Measurements from ENCODE around the gene ILF2. TPM values are rescaled to one million over a fixed set of nuclear protein-coding genes. Genes with fewer than 3 reads are reported as not detected.

Gene ILF2
- total RNA-seq, 1 donor from 2014 or later, result 185 TPM

DNA sequence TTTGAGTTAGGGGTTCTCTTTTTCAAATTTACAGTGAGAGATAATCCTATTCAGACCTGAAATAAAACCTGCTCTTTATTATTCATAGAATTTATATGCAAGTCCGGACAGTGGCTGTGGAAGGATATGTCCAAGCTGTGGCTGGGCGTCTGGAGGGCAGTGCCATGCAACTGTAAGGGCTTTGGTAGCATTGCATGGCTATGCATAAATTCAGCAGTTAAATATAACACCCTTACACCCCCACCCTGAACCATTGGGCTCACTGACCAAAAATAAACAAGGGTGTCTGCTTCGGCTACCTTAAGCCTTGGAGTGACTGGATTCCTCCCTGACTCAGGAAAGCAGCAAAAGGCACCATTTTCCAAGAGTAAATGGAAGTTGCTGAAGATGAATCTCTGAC, 31.5 kb downstream of the ILF2 start:
- H3K9ac ChIP-seq (ENCODE audit: low read length), result no peak overlapping the region
- H3K27ac ChIP-seq (ENCODE audit: low read depth, low read length), result no peak overlapping the region
- H3K4me1 ChIP-seq (ENCODE audit: insufficient read depth, low read length), result no peaks in the 10 kb centered on the region
- TF ChIP-seq, protein P1, sequence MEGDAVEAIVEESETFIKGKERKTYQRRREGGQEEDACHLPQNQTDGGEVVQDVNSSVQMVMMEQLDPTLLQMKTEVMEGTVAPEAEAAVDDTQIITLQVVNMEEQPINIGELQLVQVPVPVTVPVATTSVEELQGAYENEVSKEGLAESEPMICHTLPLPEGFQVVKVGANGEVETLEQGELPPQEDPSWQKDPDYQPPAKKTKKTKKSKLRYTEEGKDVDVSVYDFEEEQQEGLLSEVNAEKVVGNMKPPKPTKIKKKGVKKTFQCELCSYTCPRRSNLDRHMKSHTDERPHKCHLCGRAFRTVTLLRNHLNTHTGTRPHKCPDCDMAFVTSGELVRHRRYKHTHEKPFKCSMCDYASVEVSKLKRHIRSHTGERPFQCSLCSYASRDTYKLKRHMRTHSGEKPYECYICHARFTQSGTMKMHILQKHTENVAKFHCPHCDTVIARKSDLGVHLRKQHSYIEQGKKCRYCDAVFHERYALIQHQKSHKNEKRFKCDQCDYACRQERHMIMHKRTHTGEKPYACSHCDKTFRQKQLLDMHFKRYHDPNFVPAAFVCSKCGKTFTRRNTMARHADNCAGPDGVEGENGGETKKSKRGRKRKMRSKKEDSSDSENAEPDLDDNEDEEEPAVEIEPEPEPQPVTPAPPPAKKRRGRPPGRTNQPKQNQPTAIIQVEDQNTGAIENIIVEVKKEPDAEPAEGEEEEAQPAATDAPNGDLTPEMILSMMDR (IDR thresholded peaks at IDR 0.05; ENCODE audit: insufficient read depth, low read depth, low read length), result no peak
- no peak for TF ChIP-seq EZH2 (IDR thresholded peaks at IDR 0.05; ENCODE audit: insufficient read depth, low read length)
- Mint-ChIP-seq H3K4me3 (ENCODE audit: unreplicated experiment) (no peak overlapping the region), H3K9me3 (ENCODE audit: unreplicated experiment) (peaks cover 2% of the 10 kb centered on the region), H3K36me3 (ENCODE audit: low read depth, unreplicated experiment) (peaks cover 20% of the 10 kb centered on the region), H3K27ac (ENCODE audit: unreplicated experiment) (no peak overlapping the region), H3K4me1 (ENCODE audit: low read depth, unreplicated experiment) (no peaks in the 10 kb centered on the region), H3K27me3 (ENCODE audit: low read depth, unreplicated experiment) (no peaks in the 10 kb centered on the region)
- FAIRE-seq (no peak), DNase-seq (ENCODE audit: low read depth) (no peak)
- no peaks in the 10 kb centered on the region for H3K9me3 ChIP-seq (ENCODE audit: insufficient read depth, low read depth, low read length)
- H3K4me3 ChIP-seq (ENCODE audit: insufficient read depth, low read depth, low read length), result no peak overlapping the region
- peaks cover 69% of the 10 kb centered on the region for H4K20me1 ChIP-seq (ENCODE audit: insufficient read depth, low read length)
- H2AFZ ChIP-seq (ENCODE audit: low read depth, low read length), result no peak overlapping the region
- H3K79me2 ChIP-seq (ENCODE audit: insufficient read depth, low read length), result peaks cover 91% of the 10 kb centered on the region
- peaks cover 70% of the 10 kb centered on the region for H3K36me3 ChIP-seq (ENCODE audit: insufficient read depth, low read length)
- no peak overlapping the region for H3K4me2 ChIP-seq (ENCODE audit: low read length)
- H3K27me3 ChIP-seq (ENCODE audit: insufficient read depth, low read length), result no peaks in the 10 kb centered on the region

DNA sequence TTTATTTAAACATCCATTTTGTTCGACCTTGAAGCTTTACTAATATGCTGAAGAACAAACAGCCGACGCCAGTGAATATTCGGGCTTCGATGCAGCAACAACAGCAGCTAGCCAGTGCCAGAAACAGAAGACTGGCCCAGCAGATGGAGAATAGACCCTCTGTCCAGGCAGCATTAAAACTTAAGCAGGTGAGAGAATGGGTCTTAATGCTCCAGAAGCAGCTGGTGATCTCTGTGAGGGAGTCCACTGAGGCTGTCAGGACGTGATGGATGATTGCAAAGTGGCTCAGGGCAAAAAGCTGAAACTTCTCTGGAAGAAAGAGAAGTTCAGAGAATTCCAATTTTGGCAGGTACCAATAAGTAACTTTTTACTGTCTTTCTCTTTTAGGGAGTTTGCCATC, 32.5 kb downstream of the ILF2 start:
- no peak for TF ChIP-seq EZH2 (IDR thresholded peaks at IDR 0.05; ENCODE audit: insufficient read depth, low read length)
- TF ChIP-seq, protein P1 (IDR thresholded peaks at IDR 0.05; ENCODE audit: insufficient read depth, low read depth, low read length), result no peak
- no peak for FAIRE-seq
- no peak for DNase-seq (ENCODE audit: low read depth)
- Mint-ChIP-seq H3K4me3 (ENCODE audit: unreplicated experiment) (no peak overlapping the region), H3K9me3 (ENCODE audit: unreplicated experiment) (peaks cover 2% of the 10 kb centered on the region), H3K36me3 (ENCODE audit: low read depth, unreplicated experiment) (peaks cover 16% of the 10 kb centered on the region), H3K27ac (ENCODE audit: unreplicated experiment) (no peak overlapping the region), H3K27me3 (ENCODE audit: low read depth, unreplicated experiment) (no peaks in the 10 kb centered on the region), H3K4me1 (ENCODE audit: low read depth, unreplicated experiment) (peaks cover under 1% of the 10 kb centered on the region)
- Histone ChIP-seq H3K9me3 (ENCODE audit: insufficient read depth, low read depth, low read length) (no peaks in the 10 kb centered on the region), H3K79me2 (ENCODE audit: insufficient read depth, low read length) (peaks cover 84% of the 10 kb centered on the region), H3K4me1 (ENCODE audit: insufficient read depth, low read length) (peaks cover 3% of the 10 kb centered on the region), H3K9ac (ENCODE audit: low read length) (no peak overlapping the region), H3K4me2 (ENCODE audit: low read length) (no peak overlapping the region), H2AFZ (ENCODE audit: low read depth, low read length) (no peak overlapping the region), H3K27me3 (ENCODE audit: insufficient read depth, low read length) (no peaks in the 10 kb centered on the region), H4K20me1 (ENCODE audit: insufficient read depth, low read length) (peaks cover 59% of the 10 kb centered on the region), H3K36me3 (ENCODE audit: insufficient read depth, low read length) (peaks cover 60% of the 10 kb centered on the region), H3K27ac (ENCODE audit: low read depth, low read length) (no peak overlapping the region), H3K4me3 (ENCODE audit: insufficient read depth, low read depth, low read length) (no peak overlapping the region)

GRCh38 chr1:153636312-153636711, 34.5 kb downstream of the ILF2 start:
- no peak for TF ChIP-seq EZH2 (IDR thresholded peaks at IDR 0.05; ENCODE audit: insufficient read depth, low read length)
- TF ChIP-seq, protein P1 (IDR thresholded peaks at IDR 0.05; ENCODE audit: insufficient read depth, low read depth, low read length), result no peak
- Mint-ChIP-seq H3K4me1 (ENCODE audit: low read depth, unreplicated experiment) (peaks cover 3% of the 10 kb centered on the region), H3K4me3 (ENCODE audit: unreplicated experiment) (peak overlapping the region; percentile 97), H3K27me3 (ENCODE audit: low read depth, unreplicated experiment) (no peaks in the 10 kb centered on the region), H3K36me3 (ENCODE audit: low read depth, unreplicated experiment) (peaks cover 9% of the 10 kb centered on the region), H3K9me3 (ENCODE audit: unreplicated experiment) (peaks cover 2% of the 10 kb centered on the region), H3K27ac (ENCODE audit: unreplicated experiment) (no peak overlapping the region)
- H2AFZ ChIP-seq (ENCODE audit: low read depth, low read length), result no peak overlapping the region
- H3K27me3 ChIP-seq (ENCODE audit: insufficient read depth, low read length), result no peaks in the 10 kb centered on the region
- H3K9me3 ChIP-seq (ENCODE audit: insufficient read depth, low read depth, low read length), result no peaks in the 10 kb centered on the region
- peaks cover 45% of the 10 kb centered on the region for H4K20me1 ChIP-seq (ENCODE audit: insufficient read depth, low read length)
- H3K4me3 ChIP-seq (ENCODE audit: insufficient read depth, low read depth, low read length), result no peak overlapping the region
- FAIRE-seq (no peak), DNase-seq (ENCODE audit: low read depth) (no peak)
- H3K4me2 ChIP-seq (ENCODE audit: low read length), result peak overlapping the region; percentile 94
- H3K9ac ChIP-seq (ENCODE audit: low read length), result no peak overlapping the region
- peaks cover 66% of the 10 kb centered on the region for H3K79me2 ChIP-seq (ENCODE audit: insufficient read depth, low read length)
- peaks cover 8% of the 10 kb centered on the region for H3K4me1 ChIP-seq (ENCODE audit: insufficient read depth, low read length)
- H3K27ac ChIP-seq (ENCODE audit: low read depth, low read length), result no peak overlapping the region
- peaks cover 41% of the 10 kb centered on the region for H3K36me3 ChIP-seq (ENCODE audit: insufficient read depth, low read length)
